ENCODE measurements around the gene KIF16B. TPM values are rescaled to one million over a fixed set of nuclear protein-coding genes. Genes with fewer than 3 reads are reported as not detected.

KIF16B gene
- total and polyA plus RNA-seq, 10 of the 15 experiments (the other 5 are each of a cell fraction or from before 2014, with no cell fraction given), result 0.21 to 5.2 (median 3.0) TPM

DNA sequence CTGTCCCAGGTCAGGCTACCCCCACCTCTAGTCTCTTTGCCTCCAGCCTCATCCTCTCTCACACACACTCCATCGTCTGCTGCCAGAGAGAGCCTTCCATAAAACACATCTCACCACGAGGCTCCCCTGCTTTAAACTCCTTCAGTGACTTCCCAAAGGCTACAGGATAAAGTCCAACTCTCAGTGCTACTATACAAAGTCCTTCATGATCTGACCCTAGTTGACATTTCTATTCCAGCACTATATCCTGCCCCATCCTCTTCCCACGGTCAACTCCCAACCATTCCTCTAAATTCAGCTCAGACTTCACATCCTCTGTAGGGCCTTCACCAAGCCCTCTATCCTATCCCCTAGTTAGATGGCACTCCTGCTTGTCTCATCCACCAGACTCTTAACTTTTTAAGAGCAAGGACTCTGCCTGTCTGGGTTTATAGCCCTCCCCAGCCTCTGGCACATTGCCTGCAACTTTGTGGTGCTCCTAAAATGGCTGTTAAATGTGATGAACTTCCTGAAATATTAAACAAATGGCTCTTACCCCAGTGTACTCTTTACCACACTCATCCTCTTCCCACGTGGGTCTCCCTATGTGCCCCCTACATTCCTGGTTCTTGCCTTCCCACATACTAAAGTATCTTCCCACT, 36.1 kb downstream of the KIF16B start:
- H2AFZ ChIP-seq (ENCODE audit: control insufficient read depth, low read depth, low read length), result no peak overlapping the region
- RAD21 ChIA-PET (ENCODE audit: unreplicated experiment), result no interaction called here
- ATAC-seq (no peak), DNase-seq (ENCODE audit: low read depth, low spot score) (no peak), FAIRE-seq (no peak)
- no peaks in the 10 kb centered on the region for H3K27me3 ChIP-seq (replicated peaks in 1 of 2; ENCODE audit: control insufficient read depth in 2 of 2, insufficient read depth in 2 of 2, low read length in 1 of 2)
- intact Hi-C loops (cut with micrococcal nuclease; ENCODE audit: unreplicated experiment) (no loop called here), in situ Hi-C loops (cut with MboI) (no loop called here)
- WGBS (ENCODE audit: insufficient coverage, insufficient replicate concordance, low lambda C conversion rate, missing lambda C conversion rate), result 35% methylated on average over 4 of the region's 4 CpGs
- SMC1A ChIA-PET (ENCODE audit: uncharacterized antibody, unreplicated experiment), result interaction anchor here (0.6 kb wide), 1 partner anchor 331 kb away, joined by 3 read pairs; no protein-coding TSS in a partner anchor
- no peak overlapping the region for H3K4me3 ChIP-seq
- H3K79me2 ChIP-seq (ENCODE audit: control insufficient read depth, insufficient read depth, low read length), result no peaks in the 10 kb centered on the region
- BruUV-seq (replicated peaks), result no TSS peak
- no peak overlapping the region for H3K4me2 ChIP-seq (ENCODE audit: control insufficient read depth, insufficient read depth)
- CTCF ChIA-PET, result no interaction called here
- H3K9ac ChIP-seq (ENCODE audit: control insufficient read depth, insufficient read depth, low read length), result no peak overlapping the region
- H3K36me3 ChIP-seq (ENCODE audit: control insufficient read depth in 2 of 2, insufficient read depth in 2 of 2, low read length in 1 of 2), result no peaks in the 10 kb centered on the region
- TF ChIP-seq BRCA1 (IDR thresholded peaks at IDR 0.05; ENCODE audit: low read depth, low read length) (no peak), MEF2A (IDR thresholded peaks at IDR 0.05; ENCODE audit: insufficient read depth, low read depth, low read length) (no peak), SMAD5 (IDR thresholded peaks at IDR 0.05; ENCODE audit: low read depth) (no peak), ETV6 (conservative IDR thresholded peaks at IDR 0.05 in 1 of 2, IDR thresholded peaks at IDR 0.05 in 1 of 2; ENCODE audit: borderline replicate concordance in 1 of 2, low read depth in 1 of 2) (no peak), TCF3 (IDR thresholded peaks at IDR 0.05; ENCODE audit: borderline replicate concordance, insufficient read depth, low read depth, low read length) (no peak), IRF5 (IDR thresholded peaks at IDR 0.05; ENCODE audit: borderline replicate concordance) (no peak), ESRRA (IDR thresholded peaks at IDR 0.05; ENCODE audit: low read length) (no peak), SUPT20H (IDR thresholded peaks at IDR 0.05; ENCODE audit: borderline replicate concordance, control insufficient read depth, low read depth, low read length) (no peak), NFIC (IDR thresholded peaks at IDR 0.05; ENCODE audit: low read depth, low read length) (no peak), TCF12 (IDR thresholded peaks at IDR 0.05; ENCODE audit: low read depth, low read length) (no peak), ZNF622 (IDR thresholded peaks at IDR 0.05) (no peak)
- TF ChIP-seq, protein P1, sequence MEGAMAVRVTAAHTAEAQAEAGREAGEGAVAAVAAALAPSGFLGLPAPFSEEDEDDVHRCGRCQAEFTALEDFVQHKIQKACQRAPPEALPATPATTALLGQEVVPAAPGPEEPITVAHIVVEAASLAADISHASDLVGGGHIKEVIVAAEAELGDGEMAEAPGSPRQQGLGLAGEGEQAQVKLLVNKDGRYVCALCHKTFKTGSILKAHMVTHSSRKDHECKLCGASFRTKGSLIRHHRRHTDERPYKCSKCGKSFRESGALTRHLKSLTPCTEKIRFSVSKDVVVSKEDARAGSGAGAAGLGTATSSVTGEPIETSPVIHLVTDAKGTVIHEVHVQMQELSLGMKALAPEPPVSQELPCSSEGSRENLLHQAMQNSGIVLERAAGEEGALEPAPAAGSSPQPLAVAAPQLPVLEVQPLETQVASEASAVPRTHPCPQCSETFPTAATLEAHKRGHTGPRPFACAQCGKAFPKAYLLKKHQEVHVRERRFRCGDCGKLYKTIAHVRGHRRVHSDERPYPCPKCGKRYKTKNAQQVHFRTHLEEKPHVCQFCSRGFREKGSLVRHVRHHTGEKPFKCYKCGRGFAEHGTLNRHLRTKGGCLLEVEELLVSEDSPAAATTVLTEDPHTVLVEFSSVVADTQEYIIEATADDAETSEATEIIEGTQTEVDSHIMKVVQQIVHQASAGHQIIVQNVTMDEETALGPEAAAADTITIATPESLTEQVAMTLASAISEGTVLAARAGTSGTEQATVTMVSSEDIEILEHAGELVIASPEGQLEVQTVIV (IDR thresholded peaks at IDR 0.05; ENCODE audit: borderline replicate concordance, partially characterized antibody), result no peak
- TF ChIP-seq, protein P2, sequence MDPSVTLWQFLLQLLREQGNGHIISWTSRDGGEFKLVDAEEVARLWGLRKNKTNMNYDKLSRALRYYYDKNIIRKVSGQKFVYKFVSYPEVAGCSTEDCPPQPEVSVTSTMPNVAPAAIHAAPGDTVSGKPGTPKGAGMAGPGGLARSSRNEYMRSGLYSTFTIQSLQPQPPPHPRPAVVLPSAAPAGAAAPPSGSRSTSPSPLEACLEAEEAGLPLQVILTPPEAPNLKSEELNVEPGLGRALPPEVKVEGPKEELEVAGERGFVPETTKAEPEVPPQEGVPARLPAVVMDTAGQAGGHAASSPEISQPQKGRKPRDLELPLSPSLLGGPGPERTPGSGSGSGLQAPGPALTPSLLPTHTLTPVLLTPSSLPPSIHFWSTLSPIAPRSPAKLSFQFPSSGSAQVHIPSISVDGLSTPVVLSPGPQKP (IDR thresholded peaks at IDR 0.05; ENCODE audit: low read depth, low read length), result no peak
- no peaks in the 10 kb centered on the region for H4K20me1 ChIP-seq (ENCODE audit: control insufficient read depth, insufficient read depth)
- H3K9me3 ChIP-seq (replicated peaks; ENCODE audit: control insufficient read depth, insufficient read depth, low read length), result no peaks in the 10 kb centered on the region
- no peaks in the 10 kb centered on the region for H3K4me1 ChIP-seq (ENCODE audit: control insufficient read depth, insufficient read depth, low read length)
- POLR2A ChIA-PET, result no interaction called here
- H3K27ac ChIP-seq (ENCODE audit: control insufficient read depth, insufficient read depth), result no peak overlapping the region

Data from GM12878 (cell line).